ENCODE results near the gene DNAJC6. TPM values are rescaled to one million over a fixed set of nuclear protein-coding genes. Genes with fewer than 3 reads are reported as not detected.
"Not testable (repeated sequence)": the region's sequence is repeated elsewhere in the genome, so short reads cannot be mapped to it uniquely, and the experiment has no call there.

Gene DNAJC6
- total RNA-seq, 1 experiment from 2014 or later: 2.2 TPM

DNA sequence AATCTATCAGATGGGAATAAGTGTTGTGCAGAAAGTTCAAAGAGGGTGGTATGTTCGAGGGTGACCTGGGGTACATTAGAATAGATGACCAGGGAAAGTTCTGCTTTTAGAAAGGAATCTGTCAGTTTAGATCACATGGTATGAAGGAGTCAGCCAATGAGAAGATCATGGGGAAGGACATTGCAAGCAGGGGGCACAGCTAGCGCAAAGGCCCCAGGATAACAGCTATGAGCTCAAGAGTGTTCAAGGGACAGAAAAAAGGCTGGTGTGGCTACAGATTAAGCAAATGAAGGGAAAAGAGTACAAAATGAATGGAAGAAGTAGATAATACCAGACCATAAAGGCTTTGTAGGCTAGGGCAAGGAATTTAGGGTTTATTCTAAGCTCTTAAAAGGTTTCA, 119.7 kb downstream of the DNAJC6 start:
- DNase-seq (ENCODE audit: low spot score): no peak

- peak; percentile 79 for DNase-seq (ENCODE audit: low spot score)
Measured at GRCh38 chr1:65429806-65430205, 120.5 kb downstream of the DNAJC6 start.

DNA sequence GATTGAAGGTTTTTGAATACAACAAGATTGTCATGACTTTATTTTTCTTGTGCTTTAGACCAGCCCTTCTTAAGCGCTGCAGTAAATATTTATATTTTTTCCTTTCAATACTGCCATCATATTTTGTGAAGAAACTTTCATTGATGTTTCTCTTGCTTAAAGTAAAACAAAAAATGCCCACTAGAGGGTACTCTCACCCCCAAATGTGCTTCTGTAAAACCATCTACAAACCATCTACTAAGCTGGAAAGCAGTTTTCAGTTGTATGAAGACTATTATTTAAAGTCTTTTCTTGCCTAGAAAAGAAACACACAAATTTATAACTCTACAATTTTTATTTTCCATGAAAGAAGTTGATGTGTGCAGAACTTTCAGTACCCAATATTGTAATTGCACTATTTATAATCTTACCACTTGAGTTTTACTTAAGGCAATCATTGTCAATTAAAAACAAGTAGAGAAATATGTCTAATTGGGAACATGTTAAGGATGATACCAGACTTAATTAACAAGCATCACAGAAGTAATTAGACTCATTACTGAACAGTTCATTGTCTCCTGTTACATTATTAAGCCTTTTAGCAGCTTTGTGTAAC, 121.9 kb downstream of the DNAJC6 start:
- peak; percentile 43 for DNase-seq (ENCODE audit: low spot score)

- DNase-seq (ENCODE audit: low spot score): no peak
Measured at GRCh38 chr1:65432918-65433317, 123.6 kb downstream of the DNAJC6 start.

- DNase-seq (ENCODE audit: low spot score): no peak
Measured at GRCh38 chr1:65434255-65434654, 124.9 kb downstream of the DNAJC6 start.

- peak; percentile 33 for DNase-seq (ENCODE audit: low spot score)
Measured at GRCh38 chr1:65434760-65435159, 125.4 kb downstream of the DNAJC6 start.

- no peak for DNase-seq (ENCODE audit: low spot score)
Measured at GRCh38 chr1:65435987-65436386, 126.6 kb downstream of the DNAJC6 start.

DNA sequence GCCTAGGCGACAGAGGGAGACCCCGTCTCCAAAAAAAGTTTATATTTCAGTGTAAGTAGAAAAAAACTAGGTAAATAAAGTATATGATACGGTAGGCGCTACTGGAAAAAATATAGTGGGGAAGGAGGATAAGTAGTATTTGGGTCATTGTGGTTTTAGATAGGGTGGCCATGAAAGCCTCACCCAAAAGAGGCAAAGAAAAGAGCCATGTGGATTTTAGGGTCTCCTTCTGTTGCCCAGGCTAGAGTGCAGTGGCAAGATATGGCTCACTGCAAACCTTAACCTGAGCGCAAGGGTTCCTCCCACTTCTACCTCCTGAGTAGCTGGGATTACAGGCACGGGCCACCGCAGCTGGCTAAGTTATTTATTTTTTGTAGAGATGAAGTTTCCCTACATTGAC, 128.3 kb downstream of the DNAJC6 start:
- no peak for DNase-seq (ENCODE audit: low spot score)

- no peak for DNase-seq (ENCODE audit: low spot score)
Measured at GRCh38 chr1:65440322-65440900, 131.1 kb downstream of the DNAJC6 start.

GRCh38 chr1:65440915-65441314, 131.6 kb downstream of the DNAJC6 start:
- DNase-seq (ENCODE audit: low spot score): no peak

DNA sequence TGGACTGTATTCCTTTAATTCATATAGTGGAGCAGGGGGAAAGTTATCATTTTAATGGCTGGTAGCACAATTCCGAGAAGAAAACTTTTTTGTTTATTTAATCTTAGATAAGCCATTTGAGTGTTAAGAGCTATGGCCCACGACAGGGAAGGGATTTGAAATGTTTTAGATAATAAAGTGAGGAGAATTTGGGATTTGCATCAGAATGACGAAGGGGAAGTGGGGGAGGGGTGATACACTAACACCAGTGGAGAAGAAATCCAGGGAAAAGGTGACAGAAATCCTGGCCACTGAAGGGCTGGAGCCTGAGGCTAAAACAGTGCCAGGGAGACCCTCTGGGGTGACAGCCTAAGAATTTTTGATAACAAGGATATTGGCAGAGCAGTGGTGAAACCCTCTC, 132.1 kb downstream of the DNAJC6 start:
- DNase-seq (ENCODE audit: low spot score): no peak

DNA sequence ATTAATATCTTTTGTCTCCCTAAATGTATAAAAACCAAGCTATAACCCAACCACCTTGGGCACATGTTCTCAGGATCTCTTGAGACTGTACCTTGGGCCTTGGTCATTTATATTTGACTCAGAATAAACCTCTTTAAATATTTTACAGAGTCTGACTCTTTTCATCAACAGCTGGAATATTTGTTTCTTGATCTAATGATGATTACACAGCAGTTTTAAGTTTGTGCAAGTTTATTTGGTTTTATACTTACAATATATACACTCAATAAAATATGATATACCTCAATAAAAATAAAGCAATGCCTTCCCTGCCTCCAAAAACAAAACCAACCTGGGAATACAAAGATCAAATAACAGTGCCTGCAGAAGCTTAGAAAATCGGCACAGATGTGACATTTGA, 133.1 kb downstream of the DNAJC6 start:
- DNase-seq (ENCODE audit: low spot score): no peak

DNA sequence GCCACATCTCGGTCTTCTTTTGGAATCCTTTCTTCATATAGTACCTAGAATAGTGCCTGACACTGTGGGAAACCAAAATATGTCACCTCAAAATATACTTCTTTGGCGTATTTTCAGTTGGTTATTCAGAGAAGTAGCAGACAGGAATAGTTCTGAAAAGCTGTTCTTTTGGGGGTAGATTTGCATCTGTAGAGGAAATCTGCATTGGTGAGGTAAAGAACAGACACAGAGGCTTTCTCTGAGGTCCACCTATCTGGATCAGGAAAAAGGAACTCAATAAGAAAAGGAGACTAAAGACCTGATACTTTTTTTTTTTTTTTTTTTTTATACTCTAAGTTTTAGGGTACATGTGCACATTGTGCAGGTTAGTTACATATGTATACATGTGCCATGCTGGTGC, 134.3 kb downstream of the DNAJC6 start:
- DNase-seq (ENCODE audit: low spot score): no peak

- DNase-seq (ENCODE audit: low spot score): no peak
Measured at GRCh38 chr1:65444128-65444640, 134.8 kb downstream of the DNAJC6 start.

DNA sequence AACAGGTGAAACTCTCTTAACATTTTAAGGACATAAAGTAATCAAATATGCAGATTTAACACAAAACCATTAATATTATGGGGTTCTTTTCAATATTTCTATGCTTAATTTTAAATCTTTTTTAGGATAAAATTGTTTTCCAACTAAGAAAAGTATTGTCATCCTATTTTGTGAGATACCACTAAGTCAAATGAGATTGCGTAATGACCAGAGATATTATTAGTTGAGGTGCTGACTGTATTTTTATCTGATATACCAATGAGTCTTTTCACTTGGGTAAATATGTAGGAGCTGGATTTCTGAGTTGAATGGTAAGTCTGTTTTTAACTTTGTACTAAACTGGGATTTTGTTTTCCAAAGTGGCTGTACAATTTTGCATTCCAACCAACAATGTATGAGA, 136.5 kb downstream of the DNAJC6 start:
- DNase-seq (ENCODE audit: low spot score): no peak

DNA sequence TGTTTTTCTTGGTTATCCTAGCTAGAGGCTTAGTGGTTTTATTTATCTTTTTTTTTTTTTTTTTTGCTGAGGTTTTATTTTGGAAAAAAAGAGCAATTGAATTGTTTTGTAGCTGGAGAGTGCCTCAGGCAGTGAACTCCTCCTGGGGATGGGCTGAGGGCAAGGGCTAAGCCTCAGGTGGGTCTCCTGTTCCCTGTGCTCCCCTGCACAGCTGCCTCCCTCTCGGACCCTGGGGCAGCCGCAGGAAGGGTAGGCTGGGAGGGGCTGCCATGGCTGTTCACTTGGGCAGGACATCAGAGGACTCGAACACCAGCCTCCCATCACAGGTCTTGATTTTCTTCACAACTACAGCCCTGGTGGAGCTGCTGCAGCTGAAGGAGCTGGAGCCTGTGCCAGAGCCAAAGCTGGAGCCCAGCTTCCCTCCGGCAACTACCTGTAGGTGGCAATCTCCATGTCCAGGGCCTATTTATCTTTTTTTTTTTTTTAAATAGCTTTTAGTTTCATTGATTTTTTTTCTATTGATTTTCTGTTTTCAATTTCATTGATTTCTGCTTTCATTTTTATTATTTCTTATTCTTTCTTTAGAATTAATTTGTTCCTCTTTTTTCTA, 140.0 kb downstream of the DNAJC6 start:
- DNase-seq (ENCODE audit: low spot score): no peak

GRCh38 chr1:65455678-65456077, 146.3 kb downstream of the DNAJC6 start:
- DNase-seq (ENCODE audit: low spot score): not testable (repeated sequence)

GRCh38 chr1:65456481-65456880, 147.1 kb downstream of the DNAJC6 start:
- no peak for DNase-seq (ENCODE audit: low spot score)

DNA sequence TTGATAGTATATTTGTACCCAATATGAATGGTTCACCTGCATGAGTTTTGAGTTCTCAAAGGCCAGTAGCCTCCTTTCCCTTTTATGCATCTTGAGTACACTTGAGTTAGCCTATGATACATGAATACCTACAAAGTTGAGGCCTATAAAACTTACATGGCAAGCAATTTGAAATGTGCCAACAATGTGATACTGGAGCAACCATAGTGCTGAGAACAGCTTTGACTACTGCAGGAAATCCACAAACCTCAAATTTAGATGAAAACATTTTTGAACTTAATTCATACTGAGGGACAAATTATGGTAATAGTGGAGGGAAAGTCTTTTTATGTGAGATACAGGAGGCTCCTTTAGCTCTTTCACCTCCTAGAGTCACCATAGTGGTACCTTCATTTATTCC, 148.5 kb downstream of the DNAJC6 start:
- DNase-seq (ENCODE audit: low spot score): no peak

GRCh38 chr1:65458730-65459396, 149.5 kb downstream of the DNAJC6 start:
- no peak for DNase-seq (ENCODE audit: low spot score)

GRCh38 chr1:65459397-65459768, 150.0 kb downstream of the DNAJC6 start:
- DNase-seq (ENCODE audit: low spot score): peak; percentile 39
